ENCODE data around the gene PHF13.
"Not testable (repeated sequence)": the region's sequence is repeated elsewhere in the genome, so short reads cannot be mapped to it uniquely, and the experiment has no call there.

The PHF13 gene

DNA sequence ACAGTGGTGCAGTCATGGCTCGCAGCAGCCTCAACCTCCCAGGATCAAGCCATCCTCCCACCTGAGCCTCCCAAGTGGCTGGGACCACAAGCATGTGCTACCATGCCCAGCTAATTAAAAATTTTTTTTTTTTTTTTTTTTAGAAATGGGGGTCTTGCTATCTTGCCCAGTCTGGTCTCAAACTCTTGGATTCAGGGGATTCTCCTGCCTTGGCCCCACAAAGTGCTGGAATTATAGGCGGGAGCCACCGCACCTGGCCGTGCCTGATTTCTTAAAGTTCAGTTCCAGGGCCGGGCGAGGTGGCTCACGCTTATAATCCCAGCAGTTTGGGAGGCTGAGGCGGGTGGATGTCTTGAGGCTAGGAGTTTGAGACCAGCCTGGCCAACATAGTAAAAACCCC, 17.5 kb downstream of the PHF13 start:
- DNase-seq: no peak

DNA sequence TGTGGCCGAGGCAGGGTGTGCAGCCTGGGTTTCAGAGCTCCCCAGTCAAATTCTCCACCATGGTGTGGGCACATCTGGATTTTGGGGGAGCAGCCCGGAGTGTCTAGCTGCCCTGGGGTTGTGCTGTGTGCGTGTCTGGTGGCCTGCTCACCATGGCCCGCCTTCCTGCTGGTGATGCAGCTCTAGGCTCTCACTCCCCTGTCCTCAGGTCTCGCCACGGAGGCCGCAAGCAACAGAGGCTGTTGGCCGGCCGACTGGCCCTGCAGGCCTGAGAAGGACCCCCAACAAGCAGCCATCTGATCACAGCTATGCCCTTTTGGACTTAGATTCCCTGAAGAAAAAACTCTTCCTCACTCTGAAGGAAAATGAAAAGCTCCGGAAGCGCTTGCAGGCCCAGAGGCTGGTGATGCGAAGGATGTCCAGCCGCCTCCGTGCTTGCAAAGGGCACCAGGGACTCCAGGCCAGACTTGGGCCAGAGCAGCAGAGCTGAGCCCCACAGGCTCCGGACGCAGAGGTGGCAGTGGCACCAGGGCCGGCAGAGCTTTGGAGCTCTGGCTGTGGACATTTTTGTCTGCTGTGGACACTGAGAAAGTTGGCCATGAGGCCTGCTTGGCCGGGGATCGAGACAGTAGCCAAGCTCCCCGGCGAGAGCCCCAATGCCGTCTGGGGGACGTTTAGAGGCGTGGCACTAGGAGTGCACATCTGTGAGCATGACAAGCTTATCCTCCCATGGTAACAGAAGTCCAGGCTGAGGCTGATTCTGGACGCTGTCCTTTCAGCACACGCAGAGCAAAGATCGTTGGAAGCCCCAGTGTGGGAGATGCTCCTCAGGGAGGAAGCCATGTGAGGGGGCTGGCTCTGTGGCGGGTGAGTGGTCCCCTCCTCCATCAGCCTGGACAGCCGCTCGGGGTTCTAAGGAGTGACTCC, 19.3 kb downstream of the PHF13 start:
- no peak for DNase-seq

DNA sequence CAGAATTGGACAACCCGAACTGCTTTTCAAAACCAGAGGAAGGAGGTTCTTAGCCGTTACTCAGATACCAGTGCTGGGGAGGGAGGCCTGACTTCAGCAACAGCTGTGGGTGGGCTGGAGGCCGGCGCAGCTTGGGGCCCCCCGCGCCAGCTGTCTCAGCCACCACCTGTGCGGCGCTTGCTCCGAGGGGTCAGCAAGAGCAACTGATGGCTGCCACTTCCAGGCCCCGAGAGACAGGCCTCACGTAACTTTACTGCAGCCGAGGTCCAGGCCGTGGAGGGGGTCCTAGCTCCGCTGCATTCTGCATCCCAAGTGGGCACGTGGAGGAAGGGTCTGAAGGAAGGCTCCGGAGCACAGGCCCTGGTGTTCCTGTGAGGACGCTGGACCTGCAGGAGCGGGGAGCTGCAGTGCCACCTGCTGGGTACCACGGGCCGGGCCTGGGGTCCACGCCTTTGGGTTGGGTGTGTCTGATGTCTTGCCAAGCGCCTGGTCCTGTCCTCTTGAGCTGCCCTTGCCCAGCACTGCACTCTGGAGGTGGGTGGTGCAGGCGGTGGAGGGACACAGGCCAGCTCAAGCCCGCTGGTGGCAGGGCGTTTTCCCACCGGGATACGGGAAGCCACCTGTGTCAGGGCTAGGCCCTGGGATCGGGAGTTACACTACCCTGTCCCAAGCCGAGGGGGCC, 21.0 kb downstream of the PHF13 start:
- no peak for DNase-seq

DNA sequence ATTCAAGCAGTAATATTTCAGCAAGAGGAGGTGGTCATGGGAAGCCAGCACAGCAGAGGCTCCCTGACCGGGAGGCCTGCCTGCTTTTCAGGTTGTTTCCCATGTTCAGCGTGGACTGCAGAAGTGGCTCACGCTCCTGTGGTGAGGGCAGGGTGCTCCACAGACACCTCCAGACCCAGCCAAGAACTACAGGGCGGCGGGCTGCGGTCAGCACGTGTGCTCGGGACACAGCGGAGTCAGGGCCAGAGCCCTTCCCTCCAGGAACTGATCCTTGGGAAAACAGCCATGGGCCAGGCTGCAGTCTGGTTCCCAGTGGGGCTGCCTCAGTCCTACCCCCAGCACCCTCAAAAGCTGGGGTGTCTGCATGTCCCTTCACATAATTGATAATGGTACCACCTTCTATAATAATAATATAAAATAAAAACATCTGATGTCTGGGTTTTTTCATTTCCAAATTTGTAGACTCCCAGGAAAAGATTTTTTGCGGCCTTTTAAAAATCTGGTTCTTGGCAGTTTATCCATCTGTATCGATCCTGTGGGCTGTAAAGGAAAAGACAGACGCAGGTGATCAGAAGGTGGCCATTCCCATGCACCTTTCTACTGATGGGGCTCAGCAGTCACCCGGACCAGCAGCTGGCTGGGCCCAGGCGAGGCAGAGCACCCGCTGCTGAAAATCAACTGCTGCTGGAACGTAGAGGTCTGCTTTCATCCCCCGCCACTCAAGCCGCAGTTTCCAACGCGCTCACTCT, 21.8 kb downstream of the PHF13 start:
- DNase-seq: no peak

DNA sequence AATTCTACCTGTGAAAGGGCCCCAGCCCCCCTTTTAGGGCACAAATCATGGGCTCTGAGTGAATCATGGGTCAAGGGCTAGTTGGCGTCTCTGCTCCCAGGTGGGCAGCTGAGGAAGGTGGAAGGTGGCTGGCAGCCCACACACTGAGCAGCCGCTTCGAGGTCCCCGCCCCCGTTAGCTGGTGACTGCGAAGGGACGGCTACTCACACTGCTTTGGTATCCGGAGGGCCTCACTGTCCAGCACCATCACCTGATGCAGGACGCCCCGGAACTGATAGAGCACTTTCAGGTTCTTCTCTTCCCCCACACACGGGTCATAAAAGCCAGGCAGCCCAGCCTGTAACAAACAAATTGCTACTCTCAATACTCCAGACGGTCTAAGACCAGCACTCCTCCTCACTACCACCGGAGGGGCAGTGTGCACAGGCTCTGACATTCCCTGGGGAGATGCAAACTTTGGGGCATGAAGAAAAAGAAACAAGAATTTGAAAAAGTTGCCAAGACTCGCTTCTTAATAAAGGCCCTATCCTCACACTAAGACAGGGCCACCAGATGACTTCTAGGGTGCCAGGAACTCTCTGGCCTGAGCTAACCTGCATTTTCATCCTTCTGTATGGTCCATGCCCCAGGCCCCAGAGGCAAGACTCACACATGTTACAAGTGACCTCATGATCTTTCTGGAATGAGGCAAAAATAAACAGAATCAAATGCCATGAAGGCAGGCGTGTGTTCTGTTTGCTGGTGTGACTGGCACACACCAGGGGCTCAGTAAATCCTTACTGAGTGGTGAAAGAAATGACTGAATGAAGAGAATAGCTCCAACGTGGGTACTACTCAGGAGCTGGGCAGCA, 22.6 kb downstream of the PHF13 start:
- no peak for DNase-seq

DNA sequence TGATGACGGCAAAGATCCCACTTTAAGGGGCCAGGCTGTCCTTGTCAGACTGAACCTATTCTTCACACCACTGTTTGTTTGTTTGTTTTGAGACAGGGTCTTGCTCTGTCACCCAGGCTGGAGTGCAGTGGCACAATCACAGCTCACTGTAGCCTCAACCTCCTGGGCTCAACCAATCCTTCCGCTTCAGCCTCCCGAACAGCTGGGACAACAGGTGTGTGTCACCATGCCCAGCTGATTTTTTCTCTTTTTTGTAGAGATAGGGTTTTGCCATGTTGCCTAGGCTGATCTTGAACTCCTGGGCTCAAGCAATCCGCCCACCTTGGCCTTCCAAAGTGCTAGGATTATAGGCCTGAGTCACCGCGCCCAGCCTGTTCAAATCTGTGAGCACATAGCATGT, 23.2 kb downstream of the PHF13 start:
- not testable (repeated sequence) for DNase-seq

DNA sequence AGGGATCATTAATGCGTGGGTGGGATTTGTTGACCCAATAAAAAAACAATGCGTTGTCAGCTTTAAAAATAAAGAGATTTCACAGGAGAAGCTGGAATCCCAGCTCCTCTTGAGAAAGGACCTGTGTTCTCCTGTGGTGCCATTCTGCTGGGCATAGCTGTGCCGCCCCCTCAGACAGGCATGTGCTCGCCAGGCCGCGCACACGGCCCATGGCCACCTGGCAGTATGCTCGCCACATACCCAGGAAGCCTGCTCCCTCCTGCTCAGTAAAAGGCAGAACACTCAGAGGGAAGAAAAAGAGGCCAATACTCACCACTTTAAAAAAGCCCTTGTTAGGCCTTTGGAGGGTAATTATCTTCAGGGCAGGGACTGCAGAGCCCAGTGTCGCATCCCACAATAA, 24.2 kb downstream of the PHF13 start:
- no peak for DNase-seq

DNA sequence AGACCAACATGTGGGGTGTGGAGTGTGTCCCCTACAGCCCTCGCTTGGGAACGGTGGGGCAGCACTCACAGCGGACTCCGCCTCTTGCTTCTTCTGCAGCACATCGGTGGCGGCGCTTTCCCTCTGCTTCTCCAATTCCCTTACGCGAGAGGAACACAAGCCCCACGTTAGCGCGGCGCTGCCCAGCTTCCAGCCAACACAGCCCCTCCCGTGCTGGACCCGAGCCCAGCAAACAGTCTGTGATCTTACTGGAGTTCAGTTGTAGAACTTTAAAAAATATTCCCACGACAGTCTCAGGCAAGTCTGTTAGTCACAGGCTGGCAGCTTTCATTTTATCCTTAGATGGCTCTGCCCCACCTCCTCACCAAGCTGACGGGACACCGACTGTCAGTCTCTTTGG, 24.7 kb downstream of the PHF13 start:
- DNase-seq: peak; percentile 16

DNA sequence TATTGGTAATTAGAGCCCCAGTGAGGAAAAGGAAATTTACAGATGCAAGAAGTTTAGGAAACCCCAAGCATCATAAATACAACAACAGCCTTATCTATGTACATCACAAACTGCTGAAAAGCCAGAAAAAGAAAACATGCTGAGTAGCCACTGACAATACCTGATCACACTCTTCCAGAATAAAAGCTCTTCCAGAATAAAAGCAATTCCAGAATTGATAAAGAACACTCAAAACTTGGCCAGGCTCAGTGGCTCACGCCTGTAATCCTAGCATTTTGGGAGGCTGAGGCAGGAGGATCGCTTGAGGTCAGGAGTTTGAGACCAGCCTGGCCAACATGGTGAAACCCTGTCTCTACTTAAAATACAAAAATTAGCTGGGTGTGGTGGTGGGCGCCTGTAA, 27.3 kb downstream of the PHF13 start:
- DNase-seq: not testable (repeated sequence)

DNA sequence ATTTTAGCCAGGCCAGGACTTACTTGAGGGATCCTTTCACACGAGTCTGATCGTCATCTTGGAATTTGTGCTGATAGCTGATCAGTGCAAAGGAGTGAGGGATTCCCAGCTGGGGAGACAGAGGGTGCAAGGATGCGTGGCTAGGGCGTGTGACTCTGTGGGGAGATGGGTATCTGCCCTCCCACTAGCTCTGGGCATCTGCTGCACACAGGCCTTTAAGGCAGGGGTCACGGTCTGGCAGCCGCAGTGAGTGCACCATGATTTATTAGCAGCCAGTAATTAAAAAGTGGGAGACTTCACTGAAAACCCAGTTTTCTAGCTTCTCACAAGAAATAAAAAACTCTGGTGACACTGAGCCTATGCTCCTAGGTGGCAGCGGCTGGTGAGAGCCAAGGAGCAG, 31.5 kb downstream of the PHF13 start:
- DNase-seq: no peak

DNA sequence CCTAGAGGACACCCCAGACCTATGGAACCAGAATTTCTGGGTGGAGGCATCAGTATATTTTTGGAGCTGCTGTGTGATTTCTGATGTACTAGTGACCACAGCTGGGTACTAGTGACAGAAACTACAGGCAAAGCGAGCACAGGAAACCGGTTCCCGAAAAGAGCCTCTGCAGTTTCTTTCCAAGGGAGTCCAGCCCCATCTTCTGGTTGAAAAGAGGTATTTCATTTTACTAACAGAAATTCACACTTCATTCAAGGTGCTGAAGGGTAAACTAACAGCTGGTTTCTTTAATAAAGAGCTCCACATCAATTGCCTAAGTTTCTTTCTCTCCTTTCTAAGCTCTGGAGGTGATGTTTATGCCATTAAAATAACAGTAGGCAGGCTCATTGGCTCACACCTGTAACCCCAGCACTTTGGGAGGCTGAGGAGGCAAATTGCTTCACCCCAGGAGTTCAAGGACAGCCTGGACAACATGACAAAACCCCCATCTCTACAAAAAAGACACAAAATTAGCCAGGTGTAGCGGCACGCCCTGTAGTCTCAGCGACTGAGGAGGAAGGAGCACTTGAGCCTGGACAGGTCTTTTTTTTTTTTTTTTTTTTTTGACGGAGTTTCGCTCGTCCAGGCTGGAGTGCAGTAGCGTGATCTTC, 33.1 kb downstream of the PHF13 start:
- peak; percentile 37 for DNase-seq

DNA sequence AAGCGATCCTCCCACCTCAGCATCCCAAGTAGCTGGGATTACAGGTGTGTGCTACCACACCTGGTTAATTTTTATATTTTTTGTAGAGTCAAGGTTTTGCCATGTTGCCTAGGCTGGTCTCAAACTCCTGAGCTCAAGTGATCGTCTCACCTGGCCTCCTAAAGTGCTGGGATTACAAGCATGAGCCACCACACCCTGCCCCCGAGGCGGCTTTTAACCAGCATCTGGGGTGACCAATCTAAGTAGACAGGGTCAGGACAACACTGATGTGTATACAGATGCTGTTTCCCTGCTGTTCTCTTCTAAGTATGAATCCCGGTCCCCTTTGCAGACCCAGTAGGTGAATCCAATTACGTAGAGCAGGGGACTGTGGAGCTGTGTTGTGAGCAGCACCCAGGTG, 35.0 kb downstream of the PHF13 start:
- no peak for DNase-seq

DNA sequence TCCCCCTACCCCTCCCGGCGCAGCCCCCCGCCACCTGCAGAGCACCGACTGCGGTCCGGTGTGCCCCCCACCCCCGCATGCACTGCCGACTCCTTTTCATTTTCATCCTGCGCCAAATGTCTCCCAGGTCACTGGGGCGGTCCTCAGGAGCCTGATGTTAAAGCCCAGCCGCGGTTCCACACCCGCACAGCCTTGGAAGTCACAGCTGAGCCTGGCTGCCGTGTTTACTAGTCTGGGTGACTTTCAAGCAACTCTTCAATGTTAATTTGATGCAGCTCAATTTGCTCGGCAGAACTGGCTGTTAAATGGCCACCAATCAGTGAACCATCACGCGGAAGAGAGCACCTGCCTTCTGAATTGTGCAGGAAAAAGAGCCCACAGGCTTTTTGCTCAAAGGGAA, 38.4 kb downstream of the PHF13 start:
- DNase-seq: peak; percentile 26

DNA sequence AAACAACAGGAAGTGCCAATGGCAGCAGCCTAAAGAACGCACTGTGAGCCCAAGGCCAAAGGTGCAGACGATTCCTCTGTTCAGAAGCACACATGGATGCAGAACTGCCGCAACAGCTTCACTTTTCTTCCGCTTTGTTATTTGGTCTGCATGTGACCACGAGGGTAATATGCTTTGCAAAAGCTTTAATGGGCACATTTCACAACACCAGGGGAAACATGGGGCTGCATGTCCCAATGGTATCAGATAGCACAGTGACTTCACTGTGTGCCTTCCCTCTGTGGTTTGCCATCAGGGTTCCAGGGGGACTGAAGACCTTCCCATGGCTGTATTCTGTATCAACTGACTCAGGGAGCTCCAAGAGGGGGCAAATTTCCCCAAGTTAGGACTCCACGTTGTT, 39.5 kb downstream of the PHF13 start:
- DNase-seq: no peak

DNA sequence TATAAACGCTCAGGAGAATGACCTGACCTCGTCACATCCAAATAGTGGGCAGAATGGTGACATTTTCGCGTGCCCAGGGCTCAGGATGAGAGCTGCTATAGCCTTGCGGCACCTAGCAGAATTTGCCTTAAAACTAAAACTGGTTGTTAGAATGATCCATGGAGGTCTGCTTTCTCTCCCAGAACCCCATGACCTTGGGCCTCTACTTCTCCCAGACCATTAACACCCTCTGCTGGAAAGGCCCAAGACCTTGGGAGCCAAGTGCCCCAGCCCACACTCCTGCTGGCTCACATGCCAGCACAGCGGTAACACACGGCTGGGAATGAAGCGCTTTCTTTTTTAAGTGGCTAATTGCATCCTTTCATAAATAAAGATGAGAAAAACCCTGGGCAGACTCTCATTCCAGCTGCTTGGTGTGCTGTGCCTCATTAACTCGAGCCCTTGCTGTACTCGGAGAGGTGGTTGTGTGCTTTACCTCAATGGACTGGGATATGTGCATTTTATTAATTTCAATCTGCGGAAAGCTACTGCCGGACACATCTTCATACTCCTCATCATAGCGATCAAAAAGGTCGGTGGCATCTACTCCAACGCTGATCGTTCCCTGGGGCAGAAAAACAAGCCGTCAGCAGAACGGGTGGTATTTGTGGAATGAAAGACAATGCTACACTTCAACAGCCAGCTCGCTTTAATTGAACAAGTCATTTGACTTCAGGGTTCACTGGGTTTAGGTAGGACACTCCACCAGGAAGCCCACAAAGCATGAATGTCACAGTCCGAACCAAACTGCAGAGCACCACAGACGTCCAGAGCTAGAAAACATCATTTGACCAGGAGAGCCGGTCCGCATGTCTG, 40.1 kb downstream of the PHF13 start:
- peak; percentile 55 for DNase-seq

DNA sequence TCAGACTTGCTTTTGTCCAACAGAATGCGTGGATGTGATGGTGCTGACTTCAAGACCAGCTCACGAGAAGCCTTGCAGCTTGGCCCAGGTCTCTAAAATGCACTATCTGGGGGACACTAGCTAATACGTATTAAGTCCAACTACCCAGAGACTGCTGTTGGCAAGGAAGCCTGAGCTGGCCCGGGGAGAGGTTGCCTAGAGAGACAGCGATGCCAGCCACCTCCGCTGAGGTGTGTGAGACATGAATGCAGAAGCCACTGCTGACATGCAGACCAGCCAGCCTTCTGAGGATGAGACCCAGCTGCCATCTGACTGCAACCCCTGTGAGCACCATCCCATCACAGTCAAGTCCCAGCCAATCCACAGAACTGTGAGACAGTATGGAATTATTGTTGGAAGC, 43.6 kb downstream of the PHF13 start:
- DNase-seq: no peak

DNA sequence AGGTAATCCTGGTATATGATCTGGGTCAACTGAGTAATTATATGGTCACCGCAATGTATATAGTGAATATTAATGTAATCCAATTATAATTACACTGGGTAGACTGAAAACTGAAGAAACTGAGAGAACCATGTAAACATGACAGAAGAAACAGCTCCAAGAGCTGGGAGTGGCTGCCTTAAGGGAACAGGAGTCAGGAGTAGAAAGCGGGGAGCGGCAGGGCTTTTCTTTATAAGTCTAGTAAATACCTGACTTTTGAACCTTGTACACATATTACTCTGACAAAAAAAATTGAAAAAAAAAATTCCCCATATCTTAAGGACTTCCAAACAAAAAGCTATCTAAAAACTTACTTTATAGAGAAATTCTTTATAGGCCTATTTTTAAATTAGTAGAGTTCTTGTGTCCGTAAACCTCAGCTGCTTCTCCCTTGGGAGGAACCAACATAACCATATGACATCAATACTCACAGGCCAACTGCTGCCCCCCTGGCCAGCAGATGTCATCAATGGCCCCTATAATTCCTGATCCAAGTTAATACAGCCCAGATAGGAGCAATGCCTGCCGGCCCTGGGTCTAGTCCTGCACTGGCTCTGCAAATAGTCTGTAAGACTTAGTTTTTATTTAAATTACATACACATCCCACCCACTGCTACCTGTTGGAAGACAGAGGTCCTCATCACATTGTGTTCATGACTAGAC, 45.0 kb downstream of the PHF13 start:
- DNase-seq: no peak

DNA sequence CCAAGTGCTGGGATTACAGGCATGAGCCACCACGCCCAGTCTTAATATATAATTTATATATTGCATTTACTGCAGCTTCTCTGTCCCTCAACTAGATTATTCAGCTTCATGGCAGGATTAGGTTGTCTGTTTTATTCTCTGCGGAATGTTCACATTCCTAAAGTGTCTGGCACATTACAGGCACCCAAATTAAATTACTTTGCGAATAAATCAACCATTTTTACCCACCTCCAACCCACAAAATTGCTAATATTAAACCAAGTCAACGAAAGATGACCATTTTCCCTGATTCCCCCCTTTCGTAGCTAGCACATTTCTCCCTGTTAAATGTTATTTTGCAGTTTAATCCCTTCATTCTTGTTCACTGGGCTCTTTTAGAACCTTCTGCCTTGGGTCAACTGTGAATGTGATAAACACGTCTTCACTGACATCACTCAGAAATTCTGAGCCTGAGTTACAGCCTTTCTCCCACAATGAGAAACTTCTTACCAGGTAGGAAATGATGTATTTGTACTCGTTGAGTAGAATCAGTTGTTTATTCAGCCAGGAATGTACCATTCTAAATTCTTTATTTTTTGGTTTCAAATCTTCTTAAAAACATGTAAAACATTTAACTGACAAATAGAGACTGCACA, 47.0 kb downstream of the PHF13 start:
- no peak for DNase-seq

DNA sequence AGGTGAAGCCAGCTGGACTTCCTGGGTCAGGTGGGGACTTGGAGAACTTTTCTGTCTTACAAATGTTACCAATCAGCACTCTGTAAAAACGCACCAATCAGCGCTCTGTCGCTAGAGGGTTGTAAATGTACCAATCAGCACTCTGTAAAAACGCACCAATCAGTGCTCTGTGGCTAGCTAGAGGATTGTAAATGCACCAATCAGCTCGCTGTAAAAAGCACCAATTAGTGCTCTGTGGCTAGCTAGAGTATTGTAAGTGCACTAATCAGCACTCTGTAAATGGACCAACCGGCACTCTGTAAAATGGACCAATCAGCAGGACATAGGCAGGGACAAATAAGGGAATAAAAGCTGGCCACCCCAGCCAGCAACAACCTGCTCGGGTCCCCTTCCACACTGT, 48.9 kb downstream of the PHF13 start:
- DNase-seq: not testable (repeated sequence)

DNA sequence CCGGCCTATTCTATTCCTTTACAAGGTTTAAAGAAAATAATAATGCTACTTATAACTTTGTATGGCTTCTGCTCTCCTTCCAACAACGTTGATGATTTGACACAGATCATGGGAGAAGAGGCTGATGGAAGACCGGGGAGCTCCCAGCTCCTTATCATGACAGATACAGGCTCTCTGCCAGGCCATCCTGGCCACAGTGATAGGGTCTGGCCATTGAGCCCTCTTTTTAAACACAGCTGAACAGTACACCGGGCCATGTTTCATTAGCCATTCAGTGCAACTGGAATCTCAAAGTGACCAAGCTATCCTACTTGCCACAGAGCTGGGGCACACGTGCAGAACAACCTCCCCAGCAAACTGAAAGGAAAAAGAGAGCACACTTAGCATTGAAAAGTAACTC, 53.2 kb downstream of the PHF13 start:
- DNase-seq: no peak

Data from NCI-H2227 treated with DMSO at 0.1 percent for 48 hours (cell line).